NCI-H510A (cell line): ENCODE measurements around the gene SLC44A5.

ENCODE experiments used
- DNase-seq: peaks from one replicate; lab custom pipeline; 2025; lab: John Stamatoyannopoulos, UW

Gene SLC44A5

GRCh38 chr1:75588779-75589475 lies 22.0 kb downstream of the SLC44A5 start:
- DNase-seq: no peak

- no peak for DNase-seq
Observed at GRCh38 chr1:75587692-75588091, 23.2 kb downstream of the SLC44A5 start.

- no peak for DNase-seq
Observed at GRCh38 chr1:75583282-75583681, 27.6 kb downstream of the SLC44A5 start.

- DNase-seq: no peak
Observed at GRCh38 chr1:75582725-75583261, 28.1 kb downstream of the SLC44A5 start.

GRCh38 chr1:75579046-75579445 lies 31.9 kb downstream of the SLC44A5 start:
- no peak for DNase-seq

GRCh38 chr1:75575837-75576236 lies 35.1 kb downstream of the SLC44A5 start:
- no peak for DNase-seq

- DNase-seq: no peak
Observed at GRCh38 chr1:75567191-75567590, 43.7 kb downstream of the SLC44A5 start.

- no peak for DNase-seq
Observed at GRCh38 chr1:75559800-75560199, 51.1 kb downstream of the SLC44A5 start.

GRCh38 chr1:75559136-75559535 lies 51.8 kb downstream of the SLC44A5 start:
- DNase-seq: no peak

GRCh38 chr1:75554870-75555269 lies 56.0 kb downstream of the SLC44A5 start:
- no peak for DNase-seq

- no peak for DNase-seq
Observed at GRCh38 chr1:75554181-75554580, 56.7 kb downstream of the SLC44A5 start.

- no peak for DNase-seq
Observed at GRCh38 chr1:75550559-75550958, 60.4 kb downstream of the SLC44A5 start.

GRCh38 chr1:75548721-75549480 lies 62.0 kb downstream of the SLC44A5 start:
- DNase-seq: no peak

GRCh38 chr1:75543705-75544104 lies 67.2 kb downstream of the SLC44A5 start:
- no peak for DNase-seq

- no peak for DNase-seq
Observed at GRCh38 chr1:75542818-75543570, 67.9 kb downstream of the SLC44A5 start.

- no peak for DNase-seq
Observed at GRCh38 chr1:75539230-75540116, 71.4 kb downstream of the SLC44A5 start.

GRCh38 chr1:75533085-75533484 lies 77.8 kb downstream of the SLC44A5 start:
- DNase-seq: no peak

GRCh38 chr1:75531570-75531969 lies 79.3 kb downstream of the SLC44A5 start:
- DNase-seq: no peak

GRCh38 chr1:75529488-75529887 lies 81.4 kb downstream of the SLC44A5 start:
- DNase-seq: no peak

- no peak for DNase-seq
Observed at GRCh38 chr1:75528001-75528400, 82.9 kb downstream of the SLC44A5 start.

GRCh38 chr1:75522389-75522788 lies 88.5 kb downstream of the SLC44A5 start:
- no peak for DNase-seq

- DNase-seq: no peak
Observed at GRCh38 chr1:75521658-75522057, 89.3 kb downstream of the SLC44A5 start.
